Heart right ventricle (tissue), 16 donors: ENCODE results near the gene IGF1R. TPM values are rescaled to one million over a fixed set of nuclear protein-coding genes. Genes with fewer than 3 reads are reported as not detected.

Experiments
- ATAC-seq, 8 donors: fragments of 200-7000 bp; cut with Tn5 transposase; one replicate each; pipeline ENCODE4 v1.9.1; 2020; ENCODE audit warnings: mild to moderate bottlenecking in 8 of 8, moderate library complexity in 8 of 8, moderate number of reproducible peaks in 1 of 8
- DNase-seq, 2 donors: peaks; one replicate each; pipeline ENCODE4 v3.0.0-alpha.2; 2020
- H3K27ac ChIP-seq, 10 donors: fragments of 200-600 bp; sonication (generic) in 2 of 10; one replicate each; pipeline versions ENCODE4 v1.5.0 to v1.8.0; 2020 to 2022; ENCODE audit warnings: mild to moderate bottlenecking in 3 of 10
- H3K27me3 ChIP-seq, 7 donors: fragments of 200-600 bp; one replicate each; pipeline ENCODE4 v1.8.0; 2021 to 2022; ENCODE audit warnings: mild to moderate bottlenecking in 2 of 7
- H3K36me3 ChIP-seq, 9 donors: fragments of 200-600 bp; sonication (generic) in 1 of 9; one replicate each; pipeline versions ENCODE4 v1.5.0 to v1.8.0; 2020 to 2022; ENCODE audit warnings: mild to moderate bottlenecking in 2 of 9
- H3K4me1 ChIP-seq, 9 donors: fragments of 200-600 bp; sonication (generic) in 1 of 9; one replicate each; pipeline versions ENCODE4 v1.5.0 to v1.8.0; 2020 to 2022; ENCODE audit warnings: mild to moderate bottlenecking in 4 of 9
- H3K4me3 ChIP-seq, 10 donors: fragments of 200-600 bp; sonication (generic) in 2 of 10; one replicate each; pipeline versions ENCODE4 v1.5.0 to v1.8.0; 2020 to 2022; ENCODE audit warnings: mild to moderate bottlenecking in 7 of 10, moderate library complexity in 2 of 10
- H3K9me3 ChIP-seq, 11 donors: fragments of 200-600 bp in 10 of 11; sonication (generic) in 2 of 11; one replicate each; pipeline versions ENCODE4 v1.5.0 to v1.8.0; 2013 to 2022; ENCODE audit warnings: mild to moderate bottlenecking in 2 of 11, control low read depth in 1 of 11, moderate library complexity in 1 of 11
- CTCF ChIP-seq, 9 donors: fragments of 200-600 bp; sonication (generic) in 2 of 9; IDR thresholded peaks; one replicate each; pipeline versions ENCODE4 v1.5.0 to v1.8.0; 2021 to 2022; ENCODE audit warnings: antibody characterized with exemption in 9 of 9, mild to moderate bottlenecking in 5 of 9, moderate library complexity in 1 of 9
- WGBS, 2 donors: extraction: QIAGEN DNeasy Blood & Tissue Kit; methylation state at CpG; one replicate each; pipeline ENCODE4 v1.1.7; 2013; ENCODE audit warnings: inconsistent platforms in 1 of 2; 5-methylcytosine and 5-hydroxymethylcytosine counted together
- intact Hi-C, 10 donors: fragments of 100-400 bp; cut with DNase I; formaldehyde crosslinking; loops; one replicate each; pipeline versions ENCODE4 v1.11.1 to v1.14.2; 2022
- polyA plus RNA-seq, 2 donors: library from polyadenylated mRNA; stranded (reverse); fragments of 200-250 nt; gene quantifications; one replicate each; pipeline ENCODE4 v1.2.3, GENCODE V29; 2013
- total RNA-seq, 10 donors: library from RNA; stranded (reverse); fragmentation: NEBNext Ultra II Directional in 3 of 10; extraction: Animal tissue kit (Norgen Biotek cat#: 25700) in 3 of 10; gene quantifications; one replicate each; pipeline versions ENCODE4 v1.2.1 to v1.2.4, GENCODE V29; 2021 to 2023
- donor health status: Arrhythmogenic right ventricular cardiomyopathy.
- donor health status: ischemic (EF 13 %, LVEDD 7.1; RV severe dilation, severe dysfunction).
- donor health status: healthy with polysubstance abuse.
- donor health status: DM: no; HTN: yes; CAD: no.
- donor health status: DM: no; HTN: no; CAD: no.
- donor health status: ischemic (EF 25% LVEDD 6.9; RV normal size, moderate dysfunction).
- donor health status: ischemic (EF 25% LVEDD 5.7; RV mildly dilated, moderate dysfunction).
- donor health status: healthy.
- donor health status: DM: yes; HTN: yes; CAD: no.
- donor health status: Ischemic cardiomyopathy.
- donor health status: ischemic (EF 35%, LVEDD 5.7; RV mildly dilated, moderate dysfunction).
- donor health status: nonischemic (EF 11% LVEDD 7.7; RV severe dilation, severe dysfunction).
- donor health status: DM: yes; HTN: yes; CAD: no.
- donor health status: PGD.
- donor health status: ischemic (EF 29% LVEDD 5.4; RV normal size, mild dysfunction).
- donor health status: nonischemic (EF 23%, LVEDD 6.1; RV moderate dilation, normal function).

The IGF1R gene
- total and polyA plus RNA-seq, 12 donors: 3.4 to 88.2 (median 45.9) TPM

GRCh38 chr15:98677345-98678059 is 29.2 kb downstream of the IGF1R start:
- 81 to 83% methylated on average over 5 of the region's 5 CpGs for WGBS, 2 donors
- DNase-seq (no peak), ATAC-seq (no peak)
- no peaks in the 10 kb centered on the region for H3K9me3 ChIP-seq
- TF ChIP-seq CTCF (IDR thresholded peaks at IDR 0.05): no peak
- no peaks in the 10 kb centered on the region for H3K27me3 ChIP-seq
- H3K27ac ChIP-seq: peak overlapping the region in 5 of 10 donors; percentile 3 to 44 (median 13)
- H3K36me3 ChIP-seq: no peaks in the 10 kb centered on the region
- intact Hi-C loops: loop anchor here in 1 of 10 donors (10.0 kb wide), 1 partner anchor 47 kb away; no protein-coding TSS in a partner anchor
- H3K4me3 ChIP-seq: no peak overlapping the region
- H3K4me1 ChIP-seq: peaks cover 0 to 64% (median 46%) of the 10 kb centered on the region in 9 donors

- intact Hi-C loops: loop anchor here in 1 of 10 donors (10.0 kb wide), 1 partner anchor 46 kb away; no protein-coding TSS in a partner anchor
- ATAC-seq (no peak), DNase-seq (no peak)
- whole genome bisulfite sequencing, 2 donors: 95 to 96% methylated on average over 7 of the region's 7 CpGs
- no peak for TF ChIP-seq CTCF (IDR thresholded peaks at IDR 0.05)
- Histone ChIP-seq H3K9me3 (no peaks in the 10 kb centered on the region), H3K4me3 (no peak overlapping the region), H3K36me3 (no peaks in the 10 kb centered on the region), H3K4me1 (peaks cover 8 to 65% (median 46%) of the 10 kb centered on the region in 9 donors), H3K27me3 (no peaks in the 10 kb centered on the region), H3K27ac (peak overlapping the region in 1 of 10 donors; percentile 44)
Measured at GRCh38 chr15:98678484-98678883, 30.1 kb downstream of the IGF1R start.

- H3K27ac ChIP-seq: no peak overlapping the region
- no peaks in the 10 kb centered on the region for H3K9me3 ChIP-seq
- no peak for DNase-seq
- no peak for TF ChIP-seq CTCF (IDR thresholded peaks at IDR 0.05)
- WGBS, 2 donors: 89 to 91% methylated on average over 7 of the region's 7 CpGs
- no peaks in the 10 kb centered on the region for H3K27me3 ChIP-seq
- ATAC-seq: no peak
- no peak overlapping the region for H3K4me3 ChIP-seq
- H3K4me1 ChIP-seq: peaks cover 10 to 61% (median 45%) of the 10 kb centered on the region in 9 donors
- H3K36me3 ChIP-seq: no peaks in the 10 kb centered on the region
- intact Hi-C loops: no loop called here
Measured at GRCh38 chr15:98681061-98681460, 32.7 kb downstream of the IGF1R start.

- no peaks in the 10 kb centered on the region for H3K27me3 ChIP-seq
- DNase-seq (no peak), ATAC-seq (peak in 2 of 8 donors; percentile 17 to 36)
- H3K4me1 ChIP-seq: peaks cover 10 to 65% (median 52%) of the 10 kb centered on the region in 9 donors
- WGBS, 2 donors: 40 to 48% methylated on average over 9 of the region's 9 CpGs
- peak overlapping the region in 5 of 10 donors; percentile 28 to 62 (median 61) for H3K27ac ChIP-seq
- no peaks in the 10 kb centered on the region for H3K9me3 ChIP-seq
- no peak for TF ChIP-seq CTCF (IDR thresholded peaks at IDR 0.05)
- intact Hi-C loops: no loop called here
- H3K4me3 ChIP-seq: no peak overlapping the region
- H3K36me3 ChIP-seq: no peaks in the 10 kb centered on the region
Measured at GRCh38 chr15:98682992-98683701, 34.8 kb downstream of the IGF1R start.
